ENCODE measurements around the gene MAN1B1.

DNA sequence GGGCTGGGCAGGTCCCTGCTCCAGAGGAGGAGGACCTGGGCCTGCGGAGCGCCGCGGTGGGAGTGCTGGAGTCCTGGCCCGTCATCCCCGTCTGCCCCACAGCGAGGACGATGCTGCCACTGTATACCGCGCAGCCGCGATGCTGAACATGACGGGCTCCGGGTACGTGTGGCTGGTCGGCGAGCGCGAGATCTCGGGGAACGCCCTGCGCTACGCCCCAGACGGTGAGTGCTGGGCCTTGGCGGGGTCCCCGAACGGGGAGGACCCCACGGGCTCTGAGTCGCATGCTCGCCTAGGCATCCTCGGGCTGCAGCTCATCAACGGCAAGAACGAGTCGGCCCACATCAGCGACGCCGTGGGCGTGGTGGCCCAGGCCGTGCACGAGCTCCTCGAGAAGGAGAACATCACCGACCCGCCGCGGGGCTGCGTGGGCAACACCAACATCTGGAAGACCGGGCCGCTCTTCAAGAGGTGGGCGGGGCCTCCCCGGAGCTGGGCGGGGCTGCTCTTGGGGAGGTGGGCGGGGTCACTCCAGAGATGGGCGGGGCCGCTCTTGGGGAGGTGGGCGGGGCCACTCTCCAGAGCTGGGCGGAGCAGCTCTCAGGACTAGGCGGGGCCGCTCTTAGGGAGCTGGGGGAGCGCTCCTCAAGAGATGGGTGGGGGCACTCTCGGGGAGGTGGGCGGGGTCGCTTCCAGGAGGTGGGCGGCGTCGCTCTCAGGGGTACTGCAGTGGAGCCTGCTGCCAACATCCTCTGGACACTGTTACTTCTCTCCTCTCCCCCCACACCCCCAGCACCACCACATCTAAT is 70.0 kb downstream of the MAN1B1 start:
- TF ChIP-seq ISL1 (CRISPR knock-in tag; IDR thresholded peaks at IDR 0.05), result no peak
- no peak for TF ChIP-seq PPARA (CRISPR knock-in tag; IDR thresholded peaks at IDR 0.05; ENCODE audit: borderline replicate concordance)
- TF ChIP-seq, protein P1, sequence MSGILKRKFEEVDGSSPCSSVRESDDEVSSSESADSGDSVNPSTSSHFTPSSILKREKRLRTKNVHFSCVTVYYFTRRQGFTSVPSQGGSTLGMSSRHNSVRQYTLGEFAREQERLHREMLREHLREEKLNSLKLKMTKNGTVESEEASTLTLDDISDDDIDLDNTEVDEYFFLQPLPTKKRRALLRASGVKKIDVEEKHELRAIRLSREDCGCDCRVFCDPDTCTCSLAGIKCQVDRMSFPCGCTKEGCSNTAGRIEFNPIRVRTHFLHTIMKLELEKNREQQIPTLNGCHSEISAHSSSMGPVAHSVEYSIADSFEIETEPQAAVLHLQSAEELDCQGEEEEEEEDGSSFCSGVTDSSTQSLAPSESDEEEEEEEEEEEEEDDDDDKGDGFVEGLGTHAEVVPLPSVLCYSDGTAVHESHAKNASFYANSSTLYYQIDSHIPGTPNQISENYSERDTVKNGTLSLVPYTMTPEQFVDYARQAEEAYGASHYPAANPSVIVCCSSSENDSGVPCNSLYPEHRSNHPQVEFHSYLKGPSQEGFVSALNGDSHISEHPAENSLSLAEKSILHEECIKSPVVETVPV (CRISPR knock-in tag; IDR thresholded peaks at IDR 0.05), result no peak
- TF ChIP-seq ESRRG (CRISPR knock-in tag; IDR thresholded peaks at IDR 0.05), result no peak
- TF ChIP-seq RARB (CRISPR knock-in tag; IDR thresholded peaks at IDR 0.05), result no peak
- TF ChIP-seq, protein P2, sequence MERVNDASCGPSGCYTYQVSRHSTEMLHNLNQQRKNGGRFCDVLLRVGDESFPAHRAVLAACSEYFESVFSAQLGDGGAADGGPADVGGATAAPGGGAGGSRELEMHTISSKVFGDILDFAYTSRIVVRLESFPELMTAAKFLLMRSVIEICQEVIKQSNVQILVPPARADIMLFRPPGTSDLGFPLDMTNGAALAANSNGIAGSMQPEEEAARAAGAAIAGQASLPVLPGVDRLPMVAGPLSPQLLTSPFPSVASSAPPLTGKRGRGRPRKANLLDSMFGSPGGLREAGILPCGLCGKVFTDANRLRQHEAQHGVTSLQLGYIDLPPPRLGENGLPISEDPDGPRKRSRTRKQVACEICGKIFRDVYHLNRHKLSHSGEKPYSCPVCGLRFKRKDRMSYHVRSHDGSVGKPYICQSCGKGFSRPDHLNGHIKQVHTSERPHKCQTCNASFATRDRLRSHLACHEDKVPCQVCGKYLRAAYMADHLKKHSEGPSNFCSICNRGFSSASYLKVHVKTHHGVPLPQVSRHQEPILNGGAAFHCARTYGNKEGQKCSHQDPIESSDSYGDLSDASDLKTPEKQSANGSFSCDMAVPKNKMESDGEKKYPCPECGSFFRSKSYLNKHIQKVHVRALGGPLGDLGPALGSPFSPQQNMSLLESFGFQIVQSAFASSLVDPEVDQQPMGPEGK (CRISPR knock-in tag; IDR thresholded peaks at IDR 0.05; ENCODE audit: borderline replicate concordance), result no peak
- TF ChIP-seq CSDC2 (CRISPR knock-in tag; IDR thresholded peaks at IDR 0.05), result no peak
- no peak for TF ChIP-seq ARNTL (CRISPR knock-in tag; IDR thresholded peaks at IDR 0.05; ENCODE audit: borderline replicate concordance, low read depth)
- no peak for TF ChIP-seq ZFP30 (CRISPR knock-in tag; IDR thresholded peaks at IDR 0.05)
- TF ChIP-seq TCF4 (CRISPR knock-in tag; IDR thresholded peaks at IDR 0.05; ENCODE audit: borderline replicate concordance), result no peak
- TF ChIP-seq ZC3H10 (CRISPR knock-in tag; IDR thresholded peaks at IDR 0.05), result no peak
- TF ChIP-seq TOX (CRISPR knock-in tag; IDR thresholded peaks at IDR 0.05; ENCODE audit: borderline replicate concordance), result no peak
